ENCODE results near the gene MRPL38.

MRPL38 gene

GRCh38 chr17:75849279-75849646 is 55.4 kb downstream of the MRPL38 start:
- no peak for TF ChIP-seq EZH2 (IDR thresholded peaks at IDR 0.05)
- no peak for TF ChIP-seq POLR2AphosphoS5 (IDR thresholded peaks at IDR 0.05; ENCODE audit: borderline replicate concordance, low read depth, low read length)
- no peak for TF ChIP-seq FOXP2 (optimal IDR thresholded peaks at IDR 0.05; ENCODE audit: control extremely low read depth, extremely low read length, insufficient read depth)
- H3K36me3 ChIP-seq (ENCODE audit: insufficient read depth, low read length): peaks cover 22% of the 10 kb centered on the region
- no peak overlapping the region for H3K4me3 ChIP-seq
- no peak for DNase-seq (ENCODE audit: low read depth, low spot score)
- H3K9ac ChIP-seq (ENCODE audit: insufficient read length): no peak overlapping the region
- H3K9me3 ChIP-seq (ENCODE audit: low read depth, low read length): no peaks in the 10 kb centered on the region
- no peak overlapping the region for H3K27ac ChIP-seq
